Endodermal cell (in vitro differentiated cells): Measurements from ENCODE around the gene DYRK2. TPM values are rescaled to one million over a fixed set of nuclear protein-coding genes. Genes with fewer than 3 reads are reported as not detected.

Experiments
- DNase-seq: peaks from one replicate; pipeline ENCODE4 v3.0.0-alpha.2; 2017
- H3K27ac ChIP-seq: 2 replicates; pipeline ENCODE4 v1.5.1; 2013; ENCODE audit warnings: mild to moderate bottlenecking, low read depth, low read length, moderate library complexity
- H3K27me3 ChIP-seq: 2 replicates; pipeline ENCODE4 v1.6.1; 2013; ENCODE audit warnings: mild to moderate bottlenecking, low read length, moderate library complexity; ENCODE audit not compliant: insufficient read depth, control insufficient read depth, poor library complexity, severe bottlenecking
- H3K36me3 ChIP-seq: 2 replicates; pipeline ENCODE4 v1.7.0; 2013; ENCODE audit warnings: mild to moderate bottlenecking, low read length, moderate library complexity; ENCODE audit not compliant: control insufficient read depth, insufficient read depth
- H3K4me1 ChIP-seq: one replicate; pipeline ENCODE4 v1.7.0; 2013; ENCODE audit warnings: low read length; ENCODE audit not compliant: control insufficient read depth, insufficient read depth
- H3K4me3 ChIP-seq: 2 replicates; pipeline ENCODE4 v1.5.1; 2013; ENCODE audit warnings: mild to moderate bottlenecking, low read length, moderate library complexity
- H3K9ac ChIP-seq: 2 replicates; pipeline ENCODE4 v1.6.1; 2013; ENCODE audit warnings: mild to moderate bottlenecking, low read length, moderate library complexity; ENCODE audit not compliant: poor library complexity, severe bottlenecking; ENCODE audit errors: extremely low read depth
- H3K9me3 ChIP-seq: 2 replicates; pipeline ENCODE4 v1.6.1; 2013; ENCODE audit warnings: mild to moderate bottlenecking, low read length, moderate library complexity; ENCODE audit not compliant: control insufficient read depth
- H3K27ac Mint-ChIP-seq: 2 replicates; pipeline ENCODE4 v1.8.0; 2020; ENCODE audit warnings: mixed read lengths
- H3K27me3 Mint-ChIP-seq: 2 replicates; pipeline ENCODE4 v1.8.0; 2021; ENCODE audit warnings: mild to moderate bottlenecking, mixed read lengths; ENCODE audit not compliant: insufficient read depth
- H3K36me3 Mint-ChIP-seq: 2 replicates; pipeline ENCODE4 v1.8.0; 2020; ENCODE audit warnings: low read depth, mixed read lengths
- H3K4me1 Mint-ChIP-seq: 2 replicates; pipeline ENCODE4 v1.8.0; 2020; ENCODE audit warnings: mixed read lengths
- H3K4me3 Mint-ChIP-seq: 2 replicates; pipeline ENCODE4 v1.8.0; 2020; ENCODE audit warnings: mild to moderate bottlenecking, moderate library complexity, mixed read lengths
- H3K9me3 Mint-ChIP-seq: 2 replicates; pipeline ENCODE4 v1.8.0; 2020; ENCODE audit warnings: mild to moderate bottlenecking, mixed read lengths
- CTCF ChIP-seq: fragments of 200-600 bp; sonication (generic); conservative IDR thresholded peaks from 2 replicates; pipeline ENCODE4 v1.5.0; 2021; ENCODE audit warnings: antibody characterized with exemption, mild to moderate bottlenecking
- WGBS, 2 experiments: methylation state at CpG; one replicate each; pipeline versions ENCODE4 v1.1.5 to v1.1.7; 2013; ENCODE audit warnings: missing lambda C conversion rate in 2 of 2, mixed read lengths in 1 of 2; ENCODE audit not compliant: insufficient coverage in 1 of 2, insufficient read length in 1 of 2; 5-methylcytosine and 5-hydroxymethylcytosine counted together
- total RNA-seq, 2 donors: library from RNA; stranded (reverse); fragmentation: NEBNext Ultra II Directional in 1 of 2; extraction: Animal tissue kit (Norgen Biotek cat#: 25700) in 1 of 2; gene quantifications; 2 replicates in 1 of 2; 3 replicates in 1 of 2; pipeline ENCODE4 v1.2.1, GENCODE V29; 2021

The DYRK2 gene
- total RNA-seq, 2 donors from 2014 or later: 29.5 to 33.2 TPM

DNA sequence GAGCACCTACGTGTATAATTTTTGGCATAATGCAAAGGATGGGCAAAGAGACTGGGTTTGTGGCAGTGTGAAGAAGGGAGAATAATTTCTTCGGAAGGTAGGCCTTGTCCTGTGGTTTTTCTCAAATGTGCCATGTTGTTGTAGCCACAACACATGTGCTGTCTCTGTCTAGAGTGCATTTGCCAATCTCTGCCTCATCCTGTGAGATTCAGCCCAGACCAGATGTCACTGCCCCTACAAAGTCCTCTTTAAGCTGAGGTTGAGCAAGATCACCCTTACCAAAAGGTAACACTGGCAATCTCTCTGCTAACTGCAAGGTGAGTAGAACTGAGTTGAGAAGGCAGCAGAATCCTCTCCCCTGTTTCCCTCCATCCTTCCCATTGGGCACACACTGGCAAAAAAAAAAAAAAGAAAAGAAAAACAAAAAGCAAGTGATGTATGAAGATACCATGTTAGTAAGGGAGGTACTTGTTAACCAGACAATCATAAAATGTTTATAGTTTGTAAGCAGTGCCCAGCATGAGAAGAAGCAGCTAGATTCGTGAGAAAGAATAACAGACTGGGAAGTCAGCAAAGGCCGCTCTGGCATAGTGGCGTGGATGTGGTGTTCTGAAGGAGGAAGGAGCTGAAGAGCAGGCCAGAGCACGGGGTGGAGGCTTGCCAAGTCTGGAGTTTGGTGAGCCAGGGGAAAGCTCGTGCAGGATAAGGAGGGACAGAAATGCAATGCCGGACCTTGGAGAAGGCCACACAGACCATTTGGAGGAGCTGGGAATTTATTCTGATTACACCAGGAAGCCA lies 18.9 kb downstream of the DYRK2 start:
- H3K27ac Mint-ChIP-seq: no peak overlapping the region
- no peak for DNase-seq
- H3K36me3 Mint-ChIP-seq: peaks cover 5% of the 10 kb centered on the region
- H3K9me3 Mint-ChIP-seq: peaks cover 8% of the 10 kb centered on the region
- no peak overlapping the region for H3K4me3 Mint-ChIP-seq
- Histone ChIP-seq H3K9me3 (peaks cover 3% of the 10 kb centered on the region), H3K36me3 (peaks cover 9% of the 10 kb centered on the region), H3K27ac (no peak overlapping the region), H3K9ac (no peak overlapping the region), H3K4me3 (no peak overlapping the region), H3K27me3 (no peaks in the 10 kb centered on the region), H3K4me1 (no peaks in the 10 kb centered on the region)
- TF ChIP-seq CTCF: no peak
- H3K4me1 Mint-ChIP-seq: no peaks in the 10 kb centered on the region
- WGBS, 2 experiments: 94 to 97% methylated on average over 7 to 8 of the region's 8 CpGs
- H3K27me3 Mint-ChIP-seq: no peaks in the 10 kb centered on the region

DNA sequence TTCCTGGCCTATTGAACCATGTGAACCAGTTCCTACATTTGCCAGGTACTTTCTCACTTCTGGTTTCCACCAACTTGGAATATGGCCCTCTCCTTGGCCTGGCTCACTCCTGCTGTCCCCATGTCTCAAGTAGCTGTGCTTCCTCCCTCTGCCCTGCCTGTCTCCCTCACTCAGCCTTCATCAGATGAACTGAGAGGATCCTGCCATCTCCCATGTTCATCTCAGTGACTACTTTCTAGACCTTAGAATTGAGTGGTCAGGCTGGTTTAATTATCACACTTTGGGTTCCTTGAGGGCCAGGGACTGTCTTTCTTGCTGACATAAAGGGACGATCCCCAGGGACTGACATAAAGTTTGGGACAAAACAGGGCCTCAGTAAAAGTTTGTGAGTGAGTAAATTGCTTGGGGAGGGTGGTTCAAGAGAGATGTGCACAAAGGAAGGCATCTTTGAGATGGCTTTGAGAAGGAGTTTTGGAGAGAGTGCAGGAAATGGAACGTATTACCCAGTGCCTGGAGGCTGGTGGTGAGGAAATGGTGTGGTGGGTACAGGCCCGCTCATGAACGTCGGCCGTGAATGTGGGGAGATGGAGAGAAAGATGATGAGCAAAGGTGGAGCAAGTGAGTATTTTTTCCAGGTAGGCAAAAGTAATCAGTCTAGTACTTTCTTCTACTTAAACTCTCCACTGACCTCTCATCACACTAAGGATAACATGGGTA lies 20.8 kb downstream of the DYRK2 start:
- H3K4me3 Mint-ChIP-seq: no peak overlapping the region
- no peak overlapping the region for H3K27ac ChIP-seq
- 84 to 100% methylated on average over 3 to 6 of the region's 6 CpGs for WGBS, 2 experiments

More for the DNA sequence above, 20.8 kb downstream of the DYRK2 start:
- no peaks in the 10 kb centered on the region for H3K36me3 ChIP-seq
- Mint-ChIP-seq H3K27ac (no peak overlapping the region), H3K9me3 (peaks cover 27% of the 10 kb centered on the region), H3K27me3 (no peaks in the 10 kb centered on the region), H3K36me3 (peaks cover 24% of the 10 kb centered on the region), H3K4me1 (no peaks in the 10 kb centered on the region)
- no peak overlapping the region for H3K4me3 ChIP-seq
- H3K9ac ChIP-seq: no peak overlapping the region
- TF ChIP-seq CTCF: no peak
- no peaks in the 10 kb centered on the region for H3K4me1 ChIP-seq
- peaks cover 22% of the 10 kb centered on the region for H3K9me3 ChIP-seq
- H3K27me3 ChIP-seq: no peaks in the 10 kb centered on the region
- no peak for DNase-seq
